ENCODE data around the gene MUC2.

Gene MUC2

GRCh38 chr11:1102221-1102971, 27.7 kb downstream of the MUC2 start:
- no peaks in the 10 kb centered on the region for H3K27me3 ChIP-seq
- no peaks in the 10 kb centered on the region for H3K4me1 ChIP-seq
- TF ChIP-seq, protein P1, sequence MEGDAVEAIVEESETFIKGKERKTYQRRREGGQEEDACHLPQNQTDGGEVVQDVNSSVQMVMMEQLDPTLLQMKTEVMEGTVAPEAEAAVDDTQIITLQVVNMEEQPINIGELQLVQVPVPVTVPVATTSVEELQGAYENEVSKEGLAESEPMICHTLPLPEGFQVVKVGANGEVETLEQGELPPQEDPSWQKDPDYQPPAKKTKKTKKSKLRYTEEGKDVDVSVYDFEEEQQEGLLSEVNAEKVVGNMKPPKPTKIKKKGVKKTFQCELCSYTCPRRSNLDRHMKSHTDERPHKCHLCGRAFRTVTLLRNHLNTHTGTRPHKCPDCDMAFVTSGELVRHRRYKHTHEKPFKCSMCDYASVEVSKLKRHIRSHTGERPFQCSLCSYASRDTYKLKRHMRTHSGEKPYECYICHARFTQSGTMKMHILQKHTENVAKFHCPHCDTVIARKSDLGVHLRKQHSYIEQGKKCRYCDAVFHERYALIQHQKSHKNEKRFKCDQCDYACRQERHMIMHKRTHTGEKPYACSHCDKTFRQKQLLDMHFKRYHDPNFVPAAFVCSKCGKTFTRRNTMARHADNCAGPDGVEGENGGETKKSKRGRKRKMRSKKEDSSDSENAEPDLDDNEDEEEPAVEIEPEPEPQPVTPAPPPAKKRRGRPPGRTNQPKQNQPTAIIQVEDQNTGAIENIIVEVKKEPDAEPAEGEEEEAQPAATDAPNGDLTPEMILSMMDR (IDR thresholded peaks at IDR 0.05; ENCODE audit: low read depth, low read length), result no peak

GRCh38 chr11:1102996-1103395, 28.3 kb downstream of the MUC2 start:
- DNase-seq, result no peak
- TF ChIP-seq, protein P1 (IDR thresholded peaks at IDR 0.05; ENCODE audit: low read depth, low read length), result no peak

More at GRCh38 chr11:1102221-1102971, 27.7 kb downstream of the MUC2 start:
- Histone ChIP-seq H3K4me3 (ENCODE audit: low read depth, low read length) (no peak overlapping the region), H3K36me3 (no peaks in the 10 kb centered on the region), H3K9me3 (no peaks in the 10 kb centered on the region)
- peak; percentile 1 for DNase-seq

DNA sequence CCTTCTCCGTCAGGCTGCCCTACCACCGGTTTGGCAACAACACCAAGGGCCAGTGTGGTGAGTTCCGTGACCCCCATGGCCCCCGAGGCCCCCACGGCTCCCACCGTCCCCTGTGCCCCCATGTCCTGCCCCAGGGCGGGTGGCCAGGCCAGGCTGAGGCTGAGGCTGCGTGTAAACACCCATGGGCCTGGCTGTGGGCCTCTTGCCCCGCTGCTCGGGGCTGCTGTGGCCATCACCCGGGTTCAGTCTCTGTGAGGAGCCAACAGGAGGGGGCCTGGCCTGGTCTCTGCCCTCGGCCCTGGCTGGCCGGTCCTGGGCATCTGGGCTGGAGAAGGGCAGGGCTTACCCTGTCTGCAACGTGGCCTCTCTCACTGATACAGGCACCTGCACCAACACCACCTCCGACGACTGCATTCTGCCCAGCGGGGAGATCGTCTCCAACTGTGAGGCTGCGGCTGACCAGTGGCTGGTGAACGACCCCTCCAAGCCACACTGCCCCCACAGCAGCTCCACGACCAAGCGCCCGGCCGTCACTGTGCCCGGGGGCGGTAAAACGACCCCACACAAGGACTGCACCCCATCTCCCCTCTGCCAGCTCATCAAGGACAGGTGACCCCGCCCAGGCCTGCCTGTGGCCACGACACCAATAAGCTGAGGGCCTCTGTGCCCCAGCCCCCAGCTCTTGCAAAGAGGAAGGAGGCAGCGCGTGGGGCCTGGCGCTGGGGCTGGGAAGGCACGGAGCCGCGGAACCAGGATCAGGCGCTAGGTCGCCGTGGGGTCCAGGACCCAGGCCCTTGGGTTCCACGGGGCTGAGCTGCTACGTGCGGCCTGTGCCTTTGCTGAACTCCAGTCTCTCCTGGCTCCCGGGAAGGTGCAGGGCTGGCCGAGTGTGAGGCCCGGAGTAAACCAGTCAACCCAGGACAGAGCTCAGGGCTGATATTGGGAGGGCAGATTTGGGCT, 29.0 kb downstream of the MUC2 start:
- DNase-seq, result no peak
- no peaks in the 10 kb centered on the region for H3K9me3 ChIP-seq
- no peaks in the 10 kb centered on the region for H3K4me1 ChIP-seq
- no peaks in the 10 kb centered on the region for H3K27me3 ChIP-seq
- no peak overlapping the region for H3K4me3 ChIP-seq (ENCODE audit: low read depth, low read length)
- TF ChIP-seq, protein P1 (IDR thresholded peaks at IDR 0.05; ENCODE audit: low read depth, low read length), result no peak
- no peaks in the 10 kb centered on the region for H3K36me3 ChIP-seq

More at GRCh38 chr11:1102996-1103395, 28.3 kb downstream of the MUC2 start:
- Histone ChIP-seq H3K4me1 (no peaks in the 10 kb centered on the region), H3K4me3 (ENCODE audit: low read depth, low read length) (no peak overlapping the region), H3K36me3 (no peaks in the 10 kb centered on the region), H3K27me3 (no peaks in the 10 kb centered on the region), H3K9me3 (no peaks in the 10 kb centered on the region)

DNA sequence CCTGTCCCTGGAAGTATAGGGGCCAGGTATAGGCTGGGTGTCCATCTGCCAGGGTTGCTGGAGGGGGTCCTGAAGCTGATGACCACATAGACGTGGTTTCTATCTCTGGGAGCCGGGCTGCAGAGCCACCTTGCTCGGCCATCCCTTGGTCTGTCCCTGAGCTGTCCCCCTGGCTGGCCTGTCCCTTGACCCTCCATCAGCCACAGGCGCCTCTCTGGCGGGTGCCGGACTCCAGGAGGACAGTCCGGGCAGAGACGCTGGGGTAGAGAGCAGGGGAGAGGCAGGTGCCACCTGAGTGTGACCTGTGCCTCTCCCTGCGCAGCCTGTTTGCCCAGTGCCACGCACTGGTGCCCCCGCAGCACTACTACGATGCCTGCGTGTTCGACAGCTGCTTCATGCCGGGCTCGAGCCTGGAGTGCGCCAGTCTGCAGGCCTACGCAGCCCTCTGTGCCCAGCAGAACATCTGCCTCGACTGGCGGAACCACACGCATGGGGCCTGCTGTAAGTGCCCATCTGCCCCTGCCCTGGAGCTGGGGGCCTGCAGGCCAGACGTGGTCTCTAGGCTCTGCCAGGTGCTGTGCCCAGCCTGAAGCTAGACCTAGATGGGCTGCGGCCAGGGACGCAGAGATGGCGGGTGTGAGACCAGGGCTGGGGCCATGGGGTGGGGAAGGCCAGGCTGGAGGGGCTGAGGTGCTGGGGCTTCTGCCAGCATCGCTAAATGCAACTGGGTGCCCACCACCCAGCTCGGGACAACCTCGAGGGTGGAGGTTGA, 29.9 kb downstream of the MUC2 start:
- no peaks in the 10 kb centered on the region for H3K4me1 ChIP-seq
- TF ChIP-seq, protein P1 (IDR thresholded peaks at IDR 0.05; ENCODE audit: low read depth, low read length), result no peak
- no peak overlapping the region for H3K4me3 ChIP-seq (ENCODE audit: low read depth, low read length)
- no peaks in the 10 kb centered on the region for H3K9me3 ChIP-seq
- DNase-seq, result no peak
- no peaks in the 10 kb centered on the region for H3K36me3 ChIP-seq
- no peaks in the 10 kb centered on the region for H3K27me3 ChIP-seq

GRCh38 chr11:1105183-1105565, 30.5 kb downstream of the MUC2 start:
- TF ChIP-seq, protein P1 (IDR thresholded peaks at IDR 0.05; ENCODE audit: low read depth, low read length), result no peak

More at GRCh38 chr11:1105183-1105565, 30.5 kb downstream of the MUC2 start:
- Histone ChIP-seq H3K9me3 (no peaks in the 10 kb centered on the region), H3K27me3 (no peaks in the 10 kb centered on the region), H3K4me1 (no peaks in the 10 kb centered on the region), H3K36me3 (no peaks in the 10 kb centered on the region), H3K4me3 (ENCODE audit: low read depth, low read length) (no peak overlapping the region)
- no peak for DNase-seq

Data from BE2C (cell line).